Measurements from ENCODE around the gene CACNA1C.

DNA sequence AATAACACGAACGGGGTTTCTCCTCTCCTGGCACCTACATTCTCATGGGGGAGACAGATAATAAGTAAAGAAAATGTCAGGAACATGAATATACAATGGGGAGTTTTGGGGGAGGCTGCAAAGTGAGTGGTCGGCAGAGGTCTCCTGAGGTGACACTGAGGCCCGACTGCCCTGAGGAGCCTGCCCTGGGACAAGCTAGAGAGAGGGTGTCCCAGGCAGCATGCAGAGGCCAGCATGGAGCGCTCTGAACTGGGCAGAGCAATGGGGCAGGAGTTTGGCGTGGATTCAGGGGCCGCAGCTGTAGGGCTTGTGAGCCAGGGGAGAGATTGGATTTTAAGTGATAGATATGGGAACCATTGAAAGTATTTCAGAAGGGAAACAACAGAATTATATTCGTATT lies 320.5 kb downstream of the CACNA1C start:
- TF ChIP-seq, protein P1, sequence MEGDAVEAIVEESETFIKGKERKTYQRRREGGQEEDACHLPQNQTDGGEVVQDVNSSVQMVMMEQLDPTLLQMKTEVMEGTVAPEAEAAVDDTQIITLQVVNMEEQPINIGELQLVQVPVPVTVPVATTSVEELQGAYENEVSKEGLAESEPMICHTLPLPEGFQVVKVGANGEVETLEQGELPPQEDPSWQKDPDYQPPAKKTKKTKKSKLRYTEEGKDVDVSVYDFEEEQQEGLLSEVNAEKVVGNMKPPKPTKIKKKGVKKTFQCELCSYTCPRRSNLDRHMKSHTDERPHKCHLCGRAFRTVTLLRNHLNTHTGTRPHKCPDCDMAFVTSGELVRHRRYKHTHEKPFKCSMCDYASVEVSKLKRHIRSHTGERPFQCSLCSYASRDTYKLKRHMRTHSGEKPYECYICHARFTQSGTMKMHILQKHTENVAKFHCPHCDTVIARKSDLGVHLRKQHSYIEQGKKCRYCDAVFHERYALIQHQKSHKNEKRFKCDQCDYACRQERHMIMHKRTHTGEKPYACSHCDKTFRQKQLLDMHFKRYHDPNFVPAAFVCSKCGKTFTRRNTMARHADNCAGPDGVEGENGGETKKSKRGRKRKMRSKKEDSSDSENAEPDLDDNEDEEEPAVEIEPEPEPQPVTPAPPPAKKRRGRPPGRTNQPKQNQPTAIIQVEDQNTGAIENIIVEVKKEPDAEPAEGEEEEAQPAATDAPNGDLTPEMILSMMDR (IDR thresholded peaks at IDR 0.05), result no peak
- TF ChIP-seq EP300 (IDR thresholded peaks at IDR 0.05) (no peak), POLR2A (IDR thresholded peaks at IDR 0.05) (no peak), POLR2AphosphoS5 (IDR thresholded peaks at IDR 0.05) (no peak)
